NCI-H128 (cell line): ENCODE measurements around the gene SLC6A4.
"Not testable (repeated sequence)": the region's sequence is repeated elsewhere in the genome, so short reads cannot be mapped to it uniquely, and the experiment has no call there.

ENCODE experiments used
- DNase-seq: peaks from one replicate; lab custom pipeline; 2025; ENCODE audit not compliant: unreplicated experiment; lab: John Stamatoyannopoulos, UW

The SLC6A4 gene

DNA sequence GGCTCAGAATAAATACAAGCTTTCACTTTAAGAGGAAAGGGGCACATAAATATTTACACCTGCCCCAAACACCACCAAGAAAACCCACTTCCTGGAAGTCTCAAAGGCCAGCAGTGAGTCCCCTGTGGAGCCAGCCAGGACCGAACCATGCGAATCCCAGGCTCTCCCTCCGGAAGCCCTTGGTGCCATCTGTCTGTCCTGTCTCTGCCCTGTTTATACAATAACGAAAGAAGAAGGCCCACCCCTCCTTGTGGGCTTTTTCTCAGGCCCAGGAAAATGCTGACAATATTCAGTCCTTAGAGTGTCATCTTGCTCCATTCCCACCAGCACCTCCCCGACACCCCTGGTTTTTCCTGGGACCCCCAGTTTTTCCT lies 3.6 kb upstream of the SLC6A4 start:
- DNase-seq: no peak

DNA sequence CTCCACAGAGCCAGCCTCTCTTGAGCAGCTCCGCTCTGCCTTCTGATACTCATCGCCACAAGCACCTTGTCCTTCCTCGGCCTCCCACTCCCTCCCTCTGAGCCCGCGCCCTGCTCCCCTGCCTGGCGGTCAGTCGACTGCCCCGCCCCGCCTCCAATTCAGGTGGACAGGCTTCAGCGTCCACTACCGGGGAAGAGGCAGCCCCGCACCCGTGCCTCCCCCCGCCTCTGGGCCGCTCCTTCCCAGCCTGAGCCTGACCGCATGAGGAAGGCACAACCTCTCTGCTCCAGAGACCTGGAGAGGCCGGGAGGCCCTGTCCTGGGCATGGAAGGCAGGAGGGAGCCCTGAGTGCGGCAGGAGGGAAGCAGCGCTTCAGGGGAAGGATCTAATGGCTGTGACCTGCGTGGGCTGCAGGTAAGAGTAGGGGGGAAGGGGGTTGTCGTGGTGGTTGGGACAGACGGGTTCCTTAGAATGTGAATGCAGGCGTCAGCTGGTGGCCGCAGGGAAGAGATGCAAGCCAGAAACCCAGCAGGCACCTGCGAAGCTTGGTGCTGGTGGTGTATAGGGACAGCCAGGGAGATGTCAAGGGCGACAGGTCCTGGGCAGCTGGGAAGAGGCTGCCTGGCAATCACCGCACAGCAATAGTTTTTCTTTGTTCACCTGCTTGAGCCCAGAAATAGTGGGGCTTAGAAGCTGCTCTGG lies 3.0 kb upstream of the SLC6A4 start:
- DNase-seq: no peak

DNA sequence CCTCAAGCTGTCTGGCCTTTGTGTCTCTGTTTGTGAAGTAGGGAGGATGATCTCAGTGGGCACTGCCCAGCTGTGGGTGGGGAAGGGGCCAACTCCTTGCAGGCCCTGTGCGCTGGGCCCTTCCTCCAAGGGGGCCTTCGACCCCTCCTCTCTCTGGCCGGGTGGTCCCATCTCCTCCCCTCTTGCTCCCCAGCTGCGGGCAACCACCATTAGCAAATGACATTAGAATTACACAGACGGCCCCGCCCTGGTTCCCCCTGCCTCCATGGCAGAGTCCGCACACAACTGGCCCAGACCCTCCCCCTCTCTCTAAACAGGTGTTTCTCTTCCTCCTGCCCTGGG lies 2.5 kb upstream of the SLC6A4 start:
- no peak for DNase-seq

DNA sequence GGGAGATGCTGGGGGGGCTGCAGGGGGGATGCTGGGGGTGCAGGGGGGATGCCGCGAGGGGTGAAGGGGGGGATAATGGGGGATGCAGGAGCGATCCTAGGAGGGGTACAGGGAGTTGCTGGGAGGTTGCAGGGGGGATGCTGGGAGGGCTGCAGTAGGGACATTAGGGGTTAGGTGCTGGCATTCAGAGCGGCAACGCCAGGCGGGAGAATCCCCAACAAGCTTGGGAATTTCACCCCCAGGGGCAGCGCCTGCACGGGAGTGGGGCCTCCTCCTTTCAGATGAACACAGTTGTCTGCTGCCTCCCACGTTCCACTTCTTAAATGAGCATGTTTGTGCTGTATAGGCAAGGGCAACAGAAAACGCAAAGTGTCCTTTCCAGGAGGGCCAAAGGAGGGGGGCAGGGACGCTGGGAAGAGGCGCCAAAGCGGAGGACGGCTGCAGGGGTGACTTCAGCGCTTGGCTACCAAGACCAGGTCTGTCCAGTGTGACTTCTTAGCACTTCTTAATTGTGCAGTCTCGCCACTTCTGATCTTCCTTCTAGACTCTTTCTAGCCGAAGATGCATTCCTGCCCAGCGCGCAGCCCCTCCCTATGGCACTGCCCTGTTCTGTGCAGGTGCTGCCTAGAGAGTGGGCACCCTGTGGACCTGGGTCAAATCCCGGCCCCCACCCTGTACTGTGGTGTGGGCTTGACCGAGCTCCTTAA lies 2.0 kb upstream of the SLC6A4 start:
- DNase-seq: no peak

DNA sequence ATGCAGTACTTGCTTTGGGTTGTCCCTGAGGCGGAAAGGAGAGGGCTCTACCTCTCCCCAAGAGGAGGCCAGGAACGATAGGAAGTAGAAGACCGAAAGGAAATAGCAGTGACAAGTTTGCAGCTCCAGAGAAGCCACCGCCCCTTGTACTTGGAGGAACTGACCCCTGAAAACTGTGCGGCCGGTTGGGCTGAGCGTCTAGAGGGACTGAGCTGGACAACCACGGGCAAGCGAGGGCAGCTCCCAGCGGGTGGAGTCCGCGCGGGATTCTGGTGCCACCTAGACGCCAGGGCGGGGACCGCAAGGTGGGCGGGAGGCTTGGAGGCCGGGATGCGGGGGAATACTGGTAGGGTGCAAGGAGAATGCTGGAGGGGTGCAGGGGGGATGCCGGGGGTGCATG lies 1.3 kb upstream of the SLC6A4 start:
- no peak for DNase-seq

DNA sequence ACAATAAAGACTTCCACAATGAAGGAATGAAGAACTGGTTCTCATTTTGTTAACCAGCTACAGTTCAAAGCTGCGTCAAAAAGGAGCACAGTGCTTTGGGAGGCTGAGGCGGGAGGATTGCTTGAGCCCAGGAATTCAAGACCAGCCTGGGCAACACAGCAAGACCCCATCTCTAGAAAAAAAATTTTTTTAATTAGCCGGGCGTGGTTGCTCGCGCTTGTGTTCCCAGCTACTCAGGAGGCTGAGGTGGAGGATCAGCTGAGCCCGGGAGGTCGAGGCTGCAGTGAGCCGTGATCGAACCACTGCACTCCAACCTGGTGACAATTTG lies 764 bp upstream of the SLC6A4 start:
- no peak for DNase-seq

DNA sequence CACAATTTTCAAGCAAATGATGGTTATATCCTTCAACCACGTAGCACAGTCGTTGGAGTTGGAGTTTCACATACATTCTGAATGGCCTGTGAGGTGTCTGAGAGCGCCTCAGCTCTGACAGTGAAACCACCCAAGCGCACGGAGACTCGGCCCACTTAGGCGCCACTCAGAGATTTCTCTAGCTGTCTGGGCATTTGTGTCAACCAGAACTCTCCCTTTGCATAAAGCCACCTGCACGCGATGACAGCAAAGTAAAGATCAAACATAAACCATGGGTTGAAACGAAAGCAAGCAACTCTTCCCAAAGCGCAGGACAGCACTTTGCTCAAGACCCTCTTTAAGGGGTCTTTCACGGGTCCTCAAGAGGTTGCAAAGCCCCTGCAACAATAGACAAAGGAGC lies 533 bp downstream of the SLC6A4 start:
- DNase-seq: no peak

DNA sequence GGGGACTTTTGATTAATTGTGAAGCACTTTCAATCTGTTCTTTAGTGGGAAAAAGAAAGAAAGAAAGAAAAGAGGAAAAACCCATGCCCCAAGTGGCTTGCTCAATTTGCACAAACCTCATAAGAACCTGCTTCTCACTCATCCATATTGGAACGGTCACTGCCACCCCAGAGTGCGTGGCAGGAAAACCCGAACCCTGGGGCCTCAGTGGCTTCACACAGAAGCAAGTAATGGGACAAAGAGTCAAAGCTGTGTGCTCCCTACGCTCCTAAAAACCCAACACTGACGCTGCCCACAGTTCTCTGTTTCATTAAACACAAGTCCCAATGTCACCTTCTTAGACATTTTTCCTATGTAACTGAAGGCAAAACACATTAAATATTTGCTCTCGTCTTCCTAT lies 1.2 kb downstream of the SLC6A4 start:
- no peak for DNase-seq

DNA sequence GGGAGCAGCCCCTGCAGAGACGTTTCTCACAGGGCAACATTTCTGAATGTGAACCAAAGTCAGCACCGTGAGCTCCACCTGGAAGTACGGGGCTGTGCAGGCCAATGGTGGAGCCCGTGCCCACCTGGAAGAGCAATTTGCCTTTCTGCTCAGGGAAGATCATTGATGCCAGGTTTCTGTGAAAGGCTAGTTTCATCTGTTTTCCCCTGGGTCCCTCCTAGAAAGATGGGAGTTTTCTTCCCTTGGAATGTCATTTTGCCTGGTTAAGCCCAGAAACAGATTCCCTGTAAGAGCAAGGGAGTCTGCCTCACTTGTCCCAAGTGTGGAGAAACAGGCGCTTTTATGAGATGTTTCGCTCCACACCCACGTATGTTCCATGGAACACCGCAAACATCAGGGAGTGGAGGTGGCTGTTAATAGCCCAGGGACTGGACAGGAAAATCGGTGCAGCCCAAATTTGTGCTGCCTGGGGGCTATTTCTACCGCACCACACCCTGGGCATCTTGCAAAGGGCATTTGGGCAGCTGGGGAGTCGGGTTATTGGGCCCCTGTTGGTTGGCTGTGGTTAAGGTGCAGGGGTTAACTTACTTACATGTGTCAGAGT lies 2.6 kb downstream of the SLC6A4 start:
- no peak for DNase-seq

DNA sequence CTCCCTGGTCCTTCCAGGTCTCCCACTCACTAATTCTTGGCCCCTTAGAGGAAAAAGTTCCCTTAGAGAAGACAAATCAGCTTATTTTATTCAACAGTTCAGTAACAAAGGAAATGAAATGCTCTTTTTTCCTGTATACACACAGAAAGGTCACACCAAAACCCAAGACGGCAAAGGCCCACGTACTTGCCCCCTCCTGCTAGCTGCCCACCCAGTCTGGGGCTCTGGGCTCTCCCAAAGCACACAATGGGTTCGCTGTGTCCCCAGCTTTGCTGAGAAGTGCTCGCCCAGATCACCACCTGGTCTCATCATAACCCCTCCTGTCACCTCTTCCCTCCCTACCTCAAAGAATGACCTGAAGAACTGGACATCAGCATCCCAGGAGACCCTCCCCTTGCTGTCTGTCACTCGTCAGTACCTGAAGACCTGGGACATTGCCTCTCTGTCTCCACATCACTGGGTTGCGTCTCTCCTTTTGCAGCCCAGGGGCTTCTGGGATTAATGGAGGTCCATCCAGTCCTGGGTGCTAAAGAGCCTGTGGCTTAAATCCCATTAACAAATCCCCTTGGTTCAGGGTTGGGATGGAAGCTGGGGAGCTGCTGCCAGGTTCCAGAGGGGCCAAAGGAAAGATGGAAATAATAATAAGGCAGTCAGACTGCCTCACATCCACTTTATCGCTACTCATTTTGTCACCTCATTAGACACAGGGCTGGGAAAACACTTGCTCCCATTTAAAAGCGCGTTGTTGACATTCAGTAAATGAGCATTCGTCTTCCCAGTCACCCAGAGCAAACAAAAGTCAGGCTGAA lies 3.3 kb downstream of the SLC6A4 start:
- no peak for DNase-seq

DNA sequence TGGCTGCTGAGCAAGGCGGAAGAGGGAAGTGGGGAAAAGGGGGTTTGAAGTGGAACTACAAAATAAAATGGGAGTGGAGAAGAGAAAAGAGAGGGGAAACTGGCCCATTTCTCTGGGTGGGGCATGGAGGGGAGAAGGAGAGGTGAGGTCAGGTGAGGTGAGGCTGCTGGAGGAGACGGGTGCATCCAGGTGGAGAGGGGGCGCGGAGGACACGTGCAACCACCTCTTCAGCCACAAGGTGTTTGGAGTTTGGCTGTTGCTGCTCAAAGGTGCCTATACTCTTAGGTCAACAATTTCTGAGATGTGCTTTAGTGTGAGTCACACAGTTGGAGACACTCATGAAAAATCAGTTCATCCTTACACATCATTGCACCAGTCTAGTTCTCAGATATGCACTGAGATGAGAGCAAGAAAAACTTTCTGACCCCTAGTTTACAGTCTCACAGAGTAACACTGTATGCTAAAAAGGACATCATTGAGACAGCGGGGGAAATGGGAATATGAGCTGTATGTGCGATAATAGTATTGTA lies 4.8 kb downstream of the SLC6A4 start:
- no peak for DNase-seq

DNA sequence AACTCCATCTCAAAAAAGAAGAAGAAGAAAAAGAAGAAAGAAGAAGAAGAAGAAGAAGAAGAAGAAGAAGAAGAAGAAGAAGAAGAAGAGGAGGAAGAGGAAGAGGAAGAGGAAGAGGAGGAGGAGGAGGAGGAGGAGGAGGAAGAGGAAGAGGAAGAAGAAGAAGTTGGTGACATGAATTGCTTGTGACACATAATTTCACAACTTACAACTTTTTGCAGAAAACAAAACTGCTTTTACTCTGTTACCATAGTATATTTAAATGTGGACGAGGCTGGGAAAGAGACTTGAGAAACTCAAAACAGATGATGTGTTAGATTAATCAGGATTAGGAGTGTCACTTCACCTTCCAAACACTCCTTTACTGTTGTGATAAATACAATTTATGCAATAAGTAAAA lies 5.5 kb downstream of the SLC6A4 start:
- not testable (repeated sequence) for DNase-seq

DNA sequence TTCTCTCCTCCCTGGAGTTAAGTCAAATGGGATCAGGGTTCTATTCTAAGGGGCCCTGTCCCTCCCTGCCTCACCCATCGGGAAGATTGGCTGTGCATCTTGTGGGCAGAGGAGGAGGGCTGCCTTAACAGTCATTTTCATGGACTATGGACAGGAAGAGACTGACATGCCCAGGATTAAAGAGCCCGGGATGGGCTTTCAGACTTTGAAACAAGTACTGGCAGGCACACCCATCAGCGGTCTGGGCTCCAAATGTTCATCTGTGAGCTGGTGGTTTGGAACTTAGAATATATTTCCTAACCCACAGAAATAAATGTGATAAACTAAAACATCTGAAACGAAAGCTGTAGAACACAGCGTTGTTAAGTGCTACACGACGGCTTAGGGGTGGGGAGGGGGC lies 6.5 kb downstream of the SLC6A4 start:
- no peak for DNase-seq

DNA sequence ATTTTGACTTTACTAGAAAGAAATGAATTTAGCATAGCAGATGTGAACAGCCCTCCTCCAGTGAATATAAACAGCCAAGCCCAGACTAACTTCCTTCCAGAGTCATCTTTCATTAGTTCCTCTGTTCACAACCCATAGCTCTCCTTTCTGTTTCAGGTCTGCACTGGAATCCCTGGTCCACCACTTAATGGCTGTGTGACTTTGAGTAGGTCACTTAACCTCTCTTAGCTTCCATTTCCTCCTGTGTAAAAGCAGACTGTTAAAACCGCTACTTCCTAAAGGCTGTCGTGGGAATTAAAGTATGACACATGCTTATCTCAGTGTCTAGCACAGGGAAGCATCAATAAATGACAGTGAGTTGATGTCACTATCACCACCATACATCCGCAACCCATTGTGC lies 7.5 kb downstream of the SLC6A4 start:
- no peak for DNase-seq

DNA sequence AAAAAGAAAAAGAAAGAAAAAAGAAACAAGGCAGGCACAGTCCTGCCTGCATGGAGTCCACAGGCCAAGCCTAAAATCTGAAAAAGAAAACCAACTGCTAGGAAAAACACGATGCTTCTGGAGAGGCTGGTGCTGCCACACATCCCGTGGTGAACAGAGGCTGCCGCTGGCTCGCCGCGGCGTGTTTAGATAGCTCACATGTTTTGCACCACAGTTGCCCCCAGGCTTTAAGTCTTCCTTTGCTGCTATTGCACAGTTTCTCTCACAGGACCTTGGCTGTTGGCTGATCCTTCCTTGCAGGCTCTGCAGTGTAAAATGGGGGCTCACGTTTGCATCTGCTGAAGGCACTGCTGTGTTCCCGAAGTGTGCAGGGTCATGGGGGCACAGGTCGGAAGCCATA lies 8.6 kb downstream of the SLC6A4 start:
- DNase-seq: no peak

DNA sequence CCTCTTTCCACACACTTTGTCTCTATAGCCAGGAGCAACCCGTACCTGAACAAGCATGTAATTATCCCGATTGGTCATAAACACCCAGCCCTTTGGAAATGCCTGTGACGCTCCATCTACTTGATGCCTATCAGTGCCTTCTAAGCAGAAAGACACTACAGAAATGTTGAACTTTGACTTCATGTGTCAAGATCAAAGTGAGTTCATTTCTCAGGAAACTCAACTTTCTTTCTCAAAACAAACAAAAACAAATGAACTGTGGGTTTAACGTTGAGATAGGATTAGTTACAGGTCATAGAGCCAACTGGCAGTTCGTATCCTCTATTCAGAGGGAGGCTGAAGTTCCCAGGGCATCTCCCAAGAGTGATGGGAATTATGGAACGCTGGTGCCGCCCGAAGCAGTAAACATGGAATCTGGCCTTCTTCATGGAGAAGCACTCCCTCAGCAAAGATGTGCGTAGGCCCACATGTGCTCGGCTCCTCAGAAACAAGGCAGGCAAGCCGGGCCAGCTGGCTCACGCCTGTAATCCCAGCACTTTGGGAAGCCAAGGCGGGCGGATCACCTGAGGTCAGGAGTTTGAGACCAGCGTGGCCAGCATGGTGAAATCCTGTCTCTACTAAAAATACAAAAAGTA lies 9.5 kb downstream of the SLC6A4 start:
- no peak for DNase-seq

DNA sequence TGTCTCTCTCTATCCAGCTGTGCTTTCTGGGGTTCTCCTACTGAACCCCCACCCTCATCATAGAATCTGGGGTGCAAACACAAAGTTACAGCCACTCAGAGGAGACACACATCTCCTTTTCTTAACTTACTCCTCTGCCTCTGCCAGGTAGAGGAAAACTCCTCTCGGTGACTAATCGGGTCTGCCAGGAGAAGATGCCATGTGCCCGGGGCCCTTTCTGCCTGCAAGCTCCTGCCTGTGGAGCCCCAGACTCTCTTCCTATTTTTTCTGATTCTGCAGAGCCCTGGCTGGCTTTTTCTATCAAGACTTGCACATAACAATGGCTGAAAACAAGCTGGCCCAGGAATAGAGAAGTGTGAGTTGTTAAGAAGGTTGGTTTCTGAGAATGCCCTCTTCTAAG lies 10.4 kb downstream of the SLC6A4 start:
- DNase-seq: no peak

DNA sequence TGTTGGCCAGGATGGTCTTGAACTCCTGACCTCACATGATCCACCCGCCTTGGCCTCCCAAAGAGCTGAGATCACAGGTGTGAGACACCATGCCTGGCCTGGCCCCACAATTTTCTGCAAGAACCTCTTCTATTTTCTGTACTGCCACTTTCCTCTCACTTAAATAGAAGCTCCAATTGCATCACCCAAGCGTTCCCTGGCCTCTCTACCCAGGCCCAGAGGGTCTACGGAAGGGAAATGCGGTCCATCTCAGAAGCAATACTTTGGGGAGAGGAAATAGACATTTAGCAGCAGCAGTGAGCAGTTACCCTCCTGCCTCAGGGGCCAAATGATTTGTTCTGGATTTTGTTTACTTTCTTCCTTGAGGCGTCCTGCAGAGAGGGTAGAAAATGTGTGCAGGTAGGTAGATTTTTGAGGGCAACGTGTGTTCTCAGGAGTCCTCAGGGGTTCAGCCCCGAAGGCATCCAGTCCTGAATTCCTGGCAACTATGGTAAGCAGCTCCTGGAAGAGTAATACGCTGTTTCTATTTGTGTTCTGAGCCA lies 11.0 kb downstream of the SLC6A4 start:
- no peak for DNase-seq

DNA sequence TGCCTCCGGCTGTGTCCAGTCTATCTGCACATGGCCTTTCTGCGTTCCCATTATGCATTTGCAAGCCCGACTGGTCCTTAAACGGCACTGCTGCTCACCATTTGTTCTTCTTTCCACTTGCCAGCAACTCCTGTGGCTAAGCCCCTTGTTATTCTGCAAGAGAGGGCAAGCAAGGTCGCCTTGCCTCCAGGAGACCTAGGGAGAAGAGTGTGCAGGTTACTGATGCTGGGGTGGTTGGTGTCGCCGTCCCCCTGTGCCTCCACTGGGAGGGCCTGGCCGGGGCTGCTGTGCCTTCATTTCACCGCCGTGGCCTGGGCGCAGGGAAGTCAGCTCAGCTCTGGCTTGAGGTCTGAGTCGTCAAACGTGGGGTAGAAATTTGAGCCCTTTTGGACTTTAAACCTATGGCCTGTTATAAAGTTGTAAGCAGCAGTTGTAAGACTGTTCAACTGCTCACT lies 12.7 kb downstream of the SLC6A4 start:
- DNase-seq: no peak

DNA sequence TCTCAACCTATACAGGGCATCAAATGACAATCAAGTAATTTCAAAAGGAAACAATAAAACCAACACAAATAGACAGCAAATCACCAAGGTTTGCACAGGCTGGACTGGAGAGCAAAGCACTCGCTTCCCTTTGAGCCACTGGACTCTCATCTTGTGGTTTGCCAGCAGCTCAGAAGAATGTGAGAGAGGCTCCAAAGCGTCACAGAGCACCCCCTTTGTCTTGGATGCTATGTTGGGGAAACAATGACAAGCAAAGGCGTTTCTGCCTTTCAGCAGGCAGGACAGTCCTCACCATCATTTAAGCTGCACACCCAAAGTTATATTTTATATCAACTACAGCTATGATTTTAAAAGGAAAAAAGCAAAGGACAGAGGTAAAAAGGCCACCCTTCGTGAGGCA lies 13.2 kb downstream of the SLC6A4 start:
- no peak for DNase-seq

DNA sequence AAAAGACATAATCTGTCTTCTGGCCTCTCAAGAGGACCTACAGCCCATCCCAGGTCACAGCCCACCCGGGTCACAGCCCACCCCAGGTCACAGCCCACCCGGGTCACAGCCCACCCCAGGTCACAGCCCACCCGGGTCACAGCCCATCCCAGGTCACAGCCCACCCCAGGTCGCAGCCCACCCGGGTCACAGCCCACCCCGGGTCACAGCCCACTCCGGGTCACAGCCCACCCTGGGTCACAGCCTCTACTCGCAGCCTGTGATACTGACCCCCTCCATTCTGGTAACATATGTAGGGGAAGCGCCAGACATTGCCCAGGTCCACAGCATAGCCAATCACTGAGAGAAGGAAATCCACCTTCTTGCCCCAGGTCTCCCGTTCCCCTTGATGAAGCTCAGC lies 14.2 kb downstream of the SLC6A4 start:
- DNase-seq: no peak
